ENCODE measurements around the gene XK.

DNA sequence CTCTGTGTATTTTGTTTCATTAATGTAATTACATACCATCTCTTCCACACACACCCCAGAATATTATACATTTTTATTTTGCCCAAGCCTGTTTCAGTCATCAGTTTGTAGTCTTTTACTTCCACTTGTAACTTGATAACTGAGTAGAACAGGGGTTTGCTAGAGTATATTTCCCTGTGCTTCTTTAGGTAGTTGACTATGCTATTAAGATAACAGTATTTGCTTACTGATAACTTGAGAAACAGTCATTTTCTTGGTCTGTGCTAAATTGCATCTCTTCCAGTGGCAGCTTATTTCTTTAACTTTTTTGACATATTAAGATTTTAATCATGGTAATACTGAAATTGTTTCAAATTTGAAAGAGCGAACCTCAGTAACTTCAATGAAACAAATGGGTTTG is 7.0 kb upstream of the XK start:
- TF ChIP-seq, protein P1, sequence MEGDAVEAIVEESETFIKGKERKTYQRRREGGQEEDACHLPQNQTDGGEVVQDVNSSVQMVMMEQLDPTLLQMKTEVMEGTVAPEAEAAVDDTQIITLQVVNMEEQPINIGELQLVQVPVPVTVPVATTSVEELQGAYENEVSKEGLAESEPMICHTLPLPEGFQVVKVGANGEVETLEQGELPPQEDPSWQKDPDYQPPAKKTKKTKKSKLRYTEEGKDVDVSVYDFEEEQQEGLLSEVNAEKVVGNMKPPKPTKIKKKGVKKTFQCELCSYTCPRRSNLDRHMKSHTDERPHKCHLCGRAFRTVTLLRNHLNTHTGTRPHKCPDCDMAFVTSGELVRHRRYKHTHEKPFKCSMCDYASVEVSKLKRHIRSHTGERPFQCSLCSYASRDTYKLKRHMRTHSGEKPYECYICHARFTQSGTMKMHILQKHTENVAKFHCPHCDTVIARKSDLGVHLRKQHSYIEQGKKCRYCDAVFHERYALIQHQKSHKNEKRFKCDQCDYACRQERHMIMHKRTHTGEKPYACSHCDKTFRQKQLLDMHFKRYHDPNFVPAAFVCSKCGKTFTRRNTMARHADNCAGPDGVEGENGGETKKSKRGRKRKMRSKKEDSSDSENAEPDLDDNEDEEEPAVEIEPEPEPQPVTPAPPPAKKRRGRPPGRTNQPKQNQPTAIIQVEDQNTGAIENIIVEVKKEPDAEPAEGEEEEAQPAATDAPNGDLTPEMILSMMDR (IDR thresholded peaks at IDR 0.05): no peak
- TF ChIP-seq POLR2A (IDR thresholded peaks at IDR 0.05) (no peak), POLR2AphosphoS5 (IDR thresholded peaks at IDR 0.05) (no peak), EP300 (IDR thresholded peaks at IDR 0.05; ENCODE audit: low read depth) (no peak)
